ENCODE data around the gene TRMT10B.

GRCh38 chr9:37811906-37812476 is 58.4 kb downstream of the TRMT10B start:
- TF ChIP-seq CTCF (IDR thresholded peaks at IDR 0.05 in 4 of 5, conservative IDR thresholded peaks at IDR 0.05 in 1 of 5) (no peak), POLR2A (IDR thresholded peaks at IDR 0.05) (no peak)
